ENCODE results near the gene CLMP.

Gene CLMP

DNA sequence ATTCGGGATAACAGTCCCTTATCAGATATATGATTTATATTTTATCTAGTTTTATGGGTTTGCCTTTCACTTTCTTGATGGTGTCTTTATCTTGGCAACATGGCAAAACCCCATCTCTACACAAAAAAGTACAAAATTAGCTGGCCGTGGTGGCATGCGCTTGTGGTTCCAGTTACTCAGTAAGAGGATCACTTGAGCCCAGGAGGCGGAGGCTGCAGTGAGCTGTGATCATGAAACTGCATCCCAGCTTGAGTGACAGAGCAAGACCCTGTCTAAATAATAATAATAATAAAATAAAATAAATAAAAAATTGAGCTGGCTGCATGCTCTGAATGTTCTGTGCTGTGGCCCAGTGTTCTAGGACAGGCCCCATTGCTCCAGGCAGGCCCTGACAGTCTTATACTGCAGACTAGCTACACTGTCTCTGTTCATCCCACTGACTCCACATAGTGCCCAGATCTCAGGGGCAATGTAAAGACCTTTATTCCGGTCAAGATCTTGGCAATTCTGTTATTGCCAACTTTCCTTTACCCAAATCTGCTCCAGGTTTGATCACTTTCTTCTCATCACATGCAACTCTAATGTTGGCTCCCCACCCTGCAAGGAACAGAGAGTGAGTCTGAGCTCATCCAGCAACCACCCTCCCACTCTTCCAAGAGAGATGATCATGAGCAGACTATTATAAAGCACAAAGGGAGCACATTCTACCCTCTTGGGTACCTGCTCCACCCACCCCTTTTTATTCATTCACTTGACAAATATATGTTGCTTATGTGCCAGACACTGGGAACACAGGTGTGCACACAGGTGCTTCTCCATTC lies 141.9 kb downstream of the CLMP start:
- DNase-seq, result no peak

DNA sequence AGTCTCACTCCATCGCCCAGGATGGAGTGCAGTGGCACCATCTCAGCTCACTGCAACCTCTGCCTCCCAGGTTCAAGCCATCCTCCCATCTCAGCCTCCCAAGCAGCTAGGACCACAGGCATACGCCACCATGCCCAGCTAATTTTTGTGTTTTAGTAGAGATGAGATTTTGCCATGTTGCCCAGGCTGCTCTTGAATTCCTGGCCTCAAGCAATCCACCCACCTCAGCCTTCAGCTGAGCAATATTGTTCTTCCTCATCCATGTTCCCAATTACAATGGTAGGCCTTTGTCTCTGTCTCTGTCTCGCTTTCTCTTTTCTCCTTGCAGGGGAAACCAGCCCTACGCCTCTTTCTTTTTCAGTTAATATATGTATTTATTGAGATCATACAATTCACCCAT lies 143.4 kb downstream of the CLMP start:
- DNase-seq, result no peak

DNA sequence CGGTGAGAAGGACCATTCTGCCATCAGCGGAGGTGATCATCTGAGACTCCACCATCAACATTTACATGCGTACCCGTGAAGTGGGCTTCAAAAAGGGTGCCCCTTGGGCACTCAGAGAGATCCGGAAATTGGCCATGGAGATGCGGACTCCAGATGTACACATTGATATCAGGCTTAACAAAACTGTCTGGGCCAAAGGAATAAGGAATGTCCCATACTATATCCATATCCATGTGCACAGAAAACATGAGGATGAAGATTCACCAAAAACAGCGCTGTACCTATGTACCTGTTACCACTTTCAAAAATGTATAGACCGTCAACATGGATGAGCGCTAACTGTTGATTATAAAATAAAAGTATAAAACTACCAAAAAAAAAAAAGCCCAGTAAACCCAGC lies 143.9 kb downstream of the CLMP start:
- DNase-seq, result no peak

DNA sequence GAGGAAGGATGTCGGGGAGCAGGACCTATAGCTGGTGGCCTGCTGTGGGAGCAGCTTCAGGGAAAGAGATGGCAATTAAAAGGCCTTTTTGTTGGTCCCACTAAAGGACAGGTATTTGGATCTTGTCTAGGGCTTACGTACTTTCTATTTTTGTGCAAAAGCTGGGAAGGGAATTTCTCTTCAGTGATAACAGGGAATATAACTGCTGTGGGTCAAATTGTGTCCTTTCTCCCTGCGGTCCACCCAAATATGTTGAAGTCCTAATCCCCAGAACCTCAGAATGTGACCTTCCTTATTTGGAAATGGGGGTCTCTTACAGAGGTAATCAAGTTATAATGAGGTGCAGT lies 147.1 kb downstream of the CLMP start:
- DNase-seq, result no peak

DNA sequence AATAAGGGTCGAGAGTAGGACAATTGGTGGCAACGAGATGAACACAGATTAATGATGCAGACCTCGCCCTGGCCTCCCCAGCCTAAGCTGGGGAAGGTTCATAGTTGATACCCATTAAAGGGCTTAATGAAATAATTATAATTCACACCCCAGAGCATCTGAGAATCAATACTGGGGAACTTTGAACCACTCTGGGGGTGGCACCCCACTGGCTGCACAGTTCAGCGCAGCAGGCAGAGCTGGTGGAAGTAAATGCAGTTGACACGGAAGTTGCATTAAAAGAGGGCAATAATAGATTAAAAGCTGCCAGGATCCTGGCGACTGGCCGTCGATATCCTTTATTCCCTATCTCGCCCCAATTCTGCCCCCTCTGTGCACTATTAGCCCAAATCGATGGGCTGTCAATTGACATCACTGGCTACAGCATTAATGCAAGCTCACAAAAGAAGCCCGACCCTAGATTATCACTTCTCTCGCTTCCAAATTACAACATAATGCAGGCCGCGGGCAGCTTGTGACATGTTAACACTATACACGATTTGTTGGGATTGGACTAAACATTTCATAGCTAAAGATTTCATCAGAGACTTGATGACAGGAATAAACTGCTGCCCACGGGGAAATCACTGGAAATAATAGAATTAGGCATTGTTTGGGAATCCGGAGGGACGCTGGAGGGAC lies 147.6 kb downstream of the CLMP start:
- DNase-seq, result no peak

DNA sequence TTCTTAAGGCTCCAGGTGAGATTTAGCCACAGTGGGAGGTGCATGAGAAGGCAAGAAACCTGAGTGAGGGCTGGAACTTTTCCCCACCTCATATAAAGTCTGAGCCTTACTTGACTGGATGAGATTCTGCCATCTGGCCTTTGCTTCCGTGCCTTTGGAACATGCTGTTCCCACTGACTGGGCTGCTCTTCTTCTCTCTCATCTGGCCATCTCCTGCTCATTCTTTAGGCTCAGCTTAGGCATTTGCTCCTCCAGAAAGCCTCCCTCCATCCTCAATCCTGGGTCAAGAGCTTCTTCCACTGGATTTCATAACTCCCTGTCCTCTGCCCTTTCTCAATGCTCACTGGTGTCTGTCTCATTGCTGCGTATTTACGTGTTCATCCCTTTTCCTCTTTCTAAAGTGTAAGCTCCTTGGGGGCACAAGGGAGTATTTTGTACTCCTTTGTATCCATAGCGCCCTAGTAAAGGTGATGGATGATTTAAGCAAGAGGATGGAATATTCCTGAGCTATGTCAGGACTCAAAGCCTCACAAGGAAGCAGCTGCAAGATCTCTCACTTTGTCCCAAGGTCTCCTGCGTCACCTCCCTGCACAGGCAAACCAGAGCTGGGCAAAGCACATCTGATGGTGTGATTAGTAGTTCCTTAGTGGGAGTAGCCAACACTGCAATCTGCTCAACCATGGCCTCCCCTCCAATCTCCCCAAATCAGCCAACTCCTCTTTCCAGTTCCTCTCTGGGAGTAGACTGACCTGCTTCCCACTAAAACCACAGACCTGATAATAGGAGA lies 148.4 kb downstream of the CLMP start:
- no peak for DNase-seq

DNA sequence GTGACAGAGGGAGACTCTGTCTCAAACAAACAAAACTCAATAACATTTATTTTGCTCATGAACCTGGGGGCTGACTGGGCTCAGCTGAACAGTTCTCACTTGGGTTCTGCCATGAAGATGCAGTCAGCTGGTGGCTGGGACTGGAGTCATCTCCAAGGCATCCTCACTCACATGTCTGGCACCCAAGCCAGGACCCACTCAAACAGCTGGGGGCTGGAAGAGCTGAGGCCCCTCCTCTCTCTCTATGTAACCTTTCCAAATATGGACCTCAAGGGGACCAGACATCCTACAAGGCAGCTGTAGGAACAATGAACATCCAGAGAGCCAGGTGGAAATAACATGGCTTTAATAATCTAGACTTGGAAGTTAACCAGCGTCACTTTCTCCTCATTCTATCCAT lies 149.9 kb downstream of the CLMP start:
- no peak for DNase-seq

DNA sequence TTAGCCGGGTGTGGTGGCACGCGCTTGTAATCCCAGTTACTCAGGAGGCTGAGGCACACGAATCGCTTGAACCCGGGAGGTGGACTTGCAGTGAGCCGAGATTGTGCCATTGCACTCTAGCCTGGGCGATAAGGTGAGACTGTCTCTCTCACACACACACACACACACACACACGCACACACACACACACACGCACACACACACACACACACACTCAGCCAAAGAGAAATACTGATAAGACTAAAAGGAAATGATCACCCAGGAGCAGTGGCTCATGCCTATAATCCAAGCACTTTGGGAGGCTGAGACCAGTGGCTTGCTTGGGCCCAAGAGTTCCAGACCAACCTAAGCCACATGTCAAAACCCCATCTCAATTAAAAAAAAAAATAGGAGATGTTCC lies 153.9 kb downstream of the CLMP start:
- DNase-seq, result no peak

DNA sequence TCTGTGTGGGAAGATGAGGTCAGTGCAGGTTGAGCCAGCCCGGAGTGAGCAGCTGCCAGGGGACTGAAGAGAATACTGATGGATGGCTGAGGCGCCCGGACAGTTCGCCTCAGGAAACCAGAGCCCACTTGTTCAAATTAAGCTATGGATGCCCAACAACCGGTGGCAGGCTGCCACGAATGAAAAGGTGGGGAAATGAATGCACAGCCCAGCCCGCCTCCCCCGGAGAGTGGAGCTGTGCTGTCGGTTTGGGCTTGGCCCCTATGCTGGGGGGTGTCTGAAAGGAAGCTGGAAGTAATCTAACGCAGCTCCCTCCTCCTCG lies 155.0 kb downstream of the CLMP start:
- DNase-seq, result no peak

DNA sequence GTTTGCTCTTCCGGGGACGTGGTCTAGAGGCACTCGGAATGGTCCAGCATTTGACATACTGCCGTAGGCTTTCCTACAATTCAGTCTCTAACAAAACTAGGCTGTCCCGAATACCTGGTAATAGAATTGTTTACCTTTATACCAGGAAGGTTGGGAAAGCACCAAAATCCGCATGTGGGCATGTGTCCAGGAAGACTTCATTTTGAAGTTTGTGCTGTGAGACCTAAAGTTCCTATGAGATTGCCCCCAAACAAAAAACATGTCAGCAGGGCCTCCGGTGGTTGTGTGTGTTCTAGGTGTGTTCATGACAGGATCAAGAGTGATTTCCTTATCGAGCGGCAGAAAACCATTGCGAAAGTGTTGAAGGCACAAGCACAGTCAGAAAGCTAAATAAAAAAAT lies 159.2 kb downstream of the CLMP start:
- DNase-seq, result no peak

DNA sequence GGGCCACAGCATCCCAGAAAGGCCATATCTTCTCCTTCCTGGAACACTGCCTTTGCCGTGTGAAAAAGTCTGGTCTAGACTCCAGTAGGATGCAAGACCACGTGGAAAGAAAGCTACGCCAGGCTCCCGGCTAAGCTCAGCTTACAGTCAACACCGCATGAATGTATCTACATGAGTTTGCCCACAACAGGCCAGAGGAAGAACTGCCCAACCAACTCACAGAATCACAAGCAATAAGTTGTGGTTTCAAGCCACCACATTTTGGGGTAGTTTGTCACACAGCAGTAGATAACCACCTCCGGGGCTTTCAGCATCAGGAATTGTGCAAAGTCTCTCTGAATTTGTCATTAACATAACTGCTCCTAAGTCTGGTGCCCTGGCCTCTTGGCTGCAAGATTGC lies 160.5 kb downstream of the CLMP start:
- DNase-seq, result no peak

DNA sequence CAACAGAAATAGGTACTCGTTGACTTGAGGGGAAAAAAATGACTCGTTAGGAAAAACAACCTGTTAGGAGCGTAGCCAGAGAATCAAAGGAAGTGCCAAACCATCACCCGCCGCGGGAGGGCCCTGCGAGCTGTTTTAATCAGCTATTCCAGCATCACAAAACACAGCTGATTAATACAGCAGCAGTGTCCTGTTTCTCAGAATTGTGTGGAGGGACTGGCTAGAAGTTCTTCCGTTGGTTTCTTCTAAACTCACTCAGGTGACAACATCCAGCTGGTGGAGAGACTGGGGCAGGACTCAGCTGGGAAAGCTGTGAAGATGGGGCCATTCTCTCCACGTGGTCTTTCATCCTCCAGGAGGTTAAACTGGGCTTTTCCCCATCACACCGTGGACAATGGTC lies 161.2 kb downstream of the CLMP start:
- DNase-seq, result no peak

DNA sequence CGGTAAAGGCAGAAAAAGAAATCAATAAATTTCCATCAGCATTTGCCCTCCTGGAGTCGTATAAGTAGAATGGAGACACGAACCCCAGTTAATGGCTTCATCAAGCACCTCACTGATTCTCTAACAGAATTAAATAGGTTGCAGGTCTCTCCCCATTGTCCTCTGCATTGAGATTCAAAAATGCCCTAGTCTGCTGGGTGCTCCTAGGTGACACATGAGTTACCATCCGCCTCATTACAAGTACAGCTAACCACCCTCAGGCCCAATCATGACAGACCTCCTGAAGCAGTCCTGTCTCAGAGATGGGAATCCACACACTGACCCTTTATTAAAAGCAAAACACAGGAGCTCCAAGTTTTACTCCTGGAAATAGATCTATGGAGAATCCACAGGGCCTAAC lies 164.5 kb downstream of the CLMP start:
- DNase-seq, result no peak

DNA sequence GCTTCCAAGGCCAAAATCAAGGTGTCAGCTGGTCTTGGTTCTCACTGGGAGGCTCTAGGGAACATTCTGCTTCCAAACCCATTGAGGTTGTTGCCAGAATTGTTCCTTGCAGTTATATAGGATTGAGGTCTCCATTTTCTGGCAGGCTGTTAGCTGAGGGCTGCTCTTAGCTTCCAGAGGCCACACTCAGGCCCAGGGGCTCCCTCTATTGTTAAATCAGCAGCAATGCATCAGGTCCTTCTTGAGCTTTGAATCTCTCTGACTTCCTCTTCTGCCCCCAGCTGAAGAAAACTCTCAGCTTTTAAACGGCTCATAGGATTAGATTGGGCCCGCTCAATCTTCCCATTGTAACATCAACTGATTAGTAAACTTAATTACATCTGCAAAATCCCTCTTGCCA lies 174.1 kb downstream of the CLMP start:
- DNase-seq, result no peak

All from cerebellar nuclear complex (tissue), 1 donor.